Coronary artery (tissue), 2 donors: ENCODE data around the gene MED4.

Source experiments
- DNase-seq: peaks from one replicate; pipeline ENCODE4 v3.0.0-alpha.2; 2017; ENCODE audit warnings: low spot score
- H3K27ac ChIP-seq, 2 donors: fragments of 200-600 bp; sonication (generic); one replicate each; pipeline ENCODE4 v1.5.1; 2016 to 2019
- H3K4me3 ChIP-seq: fragments of 200-600 bp; sonication (generic); 2 replicates; pipeline ENCODE4 v1.5.1; 2016; ENCODE audit warnings: mild to moderate bottlenecking, moderate library complexity
- TF ChIP-seq, protein P1 (sequence below): fragments of 200-600 bp; sonication (generic); IDR thresholded peaks from one replicate; pipeline ENCODE4 v1.5.1; 2019; ENCODE audit warnings: antibody characterized with exemption

Gene MED4

DNA sequence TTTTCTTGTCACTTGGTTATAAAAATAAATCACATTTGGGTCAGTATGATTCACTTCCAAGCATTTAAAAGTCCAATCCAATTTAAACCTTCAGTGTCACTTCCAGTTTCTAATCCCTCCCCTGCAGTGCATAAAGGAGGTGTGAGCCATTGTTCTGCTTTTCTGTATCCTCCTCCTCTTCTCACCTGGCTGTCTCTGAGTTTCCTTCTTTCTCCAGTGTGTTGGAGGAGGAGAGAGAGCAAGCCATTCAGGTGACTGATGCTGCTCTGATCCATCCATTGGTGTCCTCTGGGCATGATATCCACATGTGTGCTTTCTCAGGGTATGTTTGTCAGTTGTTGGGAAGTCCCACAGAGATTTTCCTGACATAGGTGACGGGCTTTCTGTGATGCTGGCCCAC is 56.1 kb downstream of the MED4 start:
- H3K4me3 ChIP-seq = no peak overlapping the region
- DNase-seq = no peak
- H3K27ac ChIP-seq = no peak overlapping the region
- TF ChIP-seq, protein P1, sequence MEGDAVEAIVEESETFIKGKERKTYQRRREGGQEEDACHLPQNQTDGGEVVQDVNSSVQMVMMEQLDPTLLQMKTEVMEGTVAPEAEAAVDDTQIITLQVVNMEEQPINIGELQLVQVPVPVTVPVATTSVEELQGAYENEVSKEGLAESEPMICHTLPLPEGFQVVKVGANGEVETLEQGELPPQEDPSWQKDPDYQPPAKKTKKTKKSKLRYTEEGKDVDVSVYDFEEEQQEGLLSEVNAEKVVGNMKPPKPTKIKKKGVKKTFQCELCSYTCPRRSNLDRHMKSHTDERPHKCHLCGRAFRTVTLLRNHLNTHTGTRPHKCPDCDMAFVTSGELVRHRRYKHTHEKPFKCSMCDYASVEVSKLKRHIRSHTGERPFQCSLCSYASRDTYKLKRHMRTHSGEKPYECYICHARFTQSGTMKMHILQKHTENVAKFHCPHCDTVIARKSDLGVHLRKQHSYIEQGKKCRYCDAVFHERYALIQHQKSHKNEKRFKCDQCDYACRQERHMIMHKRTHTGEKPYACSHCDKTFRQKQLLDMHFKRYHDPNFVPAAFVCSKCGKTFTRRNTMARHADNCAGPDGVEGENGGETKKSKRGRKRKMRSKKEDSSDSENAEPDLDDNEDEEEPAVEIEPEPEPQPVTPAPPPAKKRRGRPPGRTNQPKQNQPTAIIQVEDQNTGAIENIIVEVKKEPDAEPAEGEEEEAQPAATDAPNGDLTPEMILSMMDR = no peak

DNA sequence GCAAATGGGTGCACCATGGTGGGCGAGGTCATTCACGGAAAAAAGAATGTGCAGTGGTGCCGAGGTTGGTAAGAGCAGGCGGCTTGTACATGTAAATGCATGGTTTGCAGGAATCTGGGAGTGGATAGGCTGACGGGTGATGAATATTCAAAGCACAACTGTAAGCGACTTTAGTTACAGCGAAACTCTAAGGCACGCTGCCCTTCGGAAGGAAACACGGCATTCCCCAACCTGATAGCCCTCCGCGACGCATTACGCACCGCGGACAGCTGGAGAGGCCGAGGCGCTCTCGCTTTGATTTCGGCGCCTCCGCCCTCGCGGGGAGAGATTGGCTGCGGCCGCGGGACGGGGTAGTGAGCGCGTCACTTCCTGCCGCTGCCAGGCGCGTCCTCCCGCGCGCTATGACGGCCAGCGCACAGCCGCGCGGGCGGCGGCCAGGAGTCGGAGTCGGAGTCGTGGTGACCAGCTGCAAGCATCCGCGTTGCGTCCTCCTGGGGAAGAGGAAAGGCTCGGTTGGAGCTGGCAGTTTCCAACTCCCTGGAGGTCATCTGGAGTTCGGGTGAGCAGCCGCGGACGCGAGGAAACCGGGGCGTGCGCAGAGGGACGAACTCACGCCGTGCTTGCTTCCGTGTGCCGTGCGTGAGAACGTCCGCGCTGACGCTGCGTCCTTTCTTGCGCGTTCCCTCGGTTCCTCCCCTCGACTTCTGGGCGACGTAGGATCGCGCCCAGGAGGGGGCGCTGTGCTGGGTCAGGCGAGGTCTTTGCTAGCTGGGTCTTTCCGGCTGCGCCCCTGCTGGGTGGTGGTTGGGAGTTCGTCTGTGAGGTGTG is 57.3 kb downstream of the MED4 start, which contains the start of gene NUDT15:
NUDT15 (plus strand) TSS at position 381 of the 828 bp plus-strand sequence; CDS start at position 402, 21 bp downstream.
- peak within 1 kb of the TSS; percentile 95 to 96 for H3K27ac ChIP-seq
- H3K4me3 ChIP-seq = peak within 1 kb of the TSS; percentile 81
- peak; percentile 94 for DNase-seq
- TF ChIP-seq, protein P1 = peak; percentile 97

DNA sequence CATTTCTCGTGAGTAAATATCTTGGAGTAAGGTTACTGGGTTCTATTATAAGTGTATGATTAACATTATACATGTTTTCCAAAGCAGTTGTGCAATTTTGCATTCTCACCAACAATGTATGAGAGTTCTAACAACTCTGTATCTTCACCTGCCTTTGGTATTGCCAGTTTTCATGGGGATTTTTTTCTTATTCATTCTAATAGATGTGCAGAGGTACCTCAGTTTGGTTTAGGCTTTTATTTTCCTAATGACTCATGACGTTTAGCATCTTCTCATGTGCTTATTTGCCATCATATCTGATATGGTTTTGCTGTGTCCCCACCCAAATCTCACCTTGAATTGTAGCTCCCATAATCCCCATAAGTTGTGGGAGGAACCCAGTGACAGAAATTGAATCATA is 65.0 kb downstream of the MED4 start:
- TF ChIP-seq, protein P1 = no peak
- no peak for DNase-seq
- Histone ChIP-seq H3K4me3 (no peak overlapping the region), H3K27ac (no peak overlapping the region)

DNA sequence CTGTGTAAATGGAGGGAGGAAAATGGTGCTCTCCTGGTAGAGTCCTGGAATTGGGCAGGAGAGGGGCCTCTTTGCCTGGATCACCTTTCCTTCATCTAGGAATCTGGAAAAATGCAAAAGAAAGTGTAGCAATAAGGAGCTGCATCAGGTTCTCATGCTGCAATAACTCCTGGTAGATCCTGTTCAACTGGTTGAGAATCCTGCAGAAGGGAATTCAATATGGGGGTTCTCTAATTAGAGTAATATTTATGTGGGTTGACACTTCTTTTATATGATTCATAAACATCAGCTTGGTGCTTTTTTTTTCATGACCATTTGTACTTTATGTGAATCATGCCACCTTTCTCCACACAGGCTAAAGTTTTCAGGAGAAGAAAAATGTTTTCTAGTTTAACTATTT is 66.8 kb downstream of the MED4 start:
- Histone ChIP-seq H3K4me3 (no peak overlapping the region), H3K27ac (no peak overlapping the region)
- DNase-seq = no peak
- TF ChIP-seq, protein P1 = no peak
